AG10803 (cell line): ENCODE measurements around the gene NHSL2.

Experiments
- DNase-seq: peaks from one replicate; pipeline ENCODE4 v3.0.0; 2010; ENCODE audit warnings: low read depth
- H3K4me3 ChIP-seq: 2 replicates; pipeline ENCODE4 v1.5.1; 2011; ENCODE audit warnings: mild to moderate bottlenecking, low read length, control low read depth
- CTCF ChIP-seq: conservative IDR thresholded peaks from 2 replicates; pipeline ENCODE4 v1.5.1; 2011; ENCODE audit warnings: mild to moderate bottlenecking, low read length, control low read depth, inconsistent platforms

The NHSL2 gene

GRCh38 chrX:72016881-72017783 lies 106.5 kb downstream of the NHSL2 start:
- no peak for DNase-seq
- H3K4me3 ChIP-seq = no peak overlapping the region
- no peak for TF ChIP-seq CTCF

DNA sequence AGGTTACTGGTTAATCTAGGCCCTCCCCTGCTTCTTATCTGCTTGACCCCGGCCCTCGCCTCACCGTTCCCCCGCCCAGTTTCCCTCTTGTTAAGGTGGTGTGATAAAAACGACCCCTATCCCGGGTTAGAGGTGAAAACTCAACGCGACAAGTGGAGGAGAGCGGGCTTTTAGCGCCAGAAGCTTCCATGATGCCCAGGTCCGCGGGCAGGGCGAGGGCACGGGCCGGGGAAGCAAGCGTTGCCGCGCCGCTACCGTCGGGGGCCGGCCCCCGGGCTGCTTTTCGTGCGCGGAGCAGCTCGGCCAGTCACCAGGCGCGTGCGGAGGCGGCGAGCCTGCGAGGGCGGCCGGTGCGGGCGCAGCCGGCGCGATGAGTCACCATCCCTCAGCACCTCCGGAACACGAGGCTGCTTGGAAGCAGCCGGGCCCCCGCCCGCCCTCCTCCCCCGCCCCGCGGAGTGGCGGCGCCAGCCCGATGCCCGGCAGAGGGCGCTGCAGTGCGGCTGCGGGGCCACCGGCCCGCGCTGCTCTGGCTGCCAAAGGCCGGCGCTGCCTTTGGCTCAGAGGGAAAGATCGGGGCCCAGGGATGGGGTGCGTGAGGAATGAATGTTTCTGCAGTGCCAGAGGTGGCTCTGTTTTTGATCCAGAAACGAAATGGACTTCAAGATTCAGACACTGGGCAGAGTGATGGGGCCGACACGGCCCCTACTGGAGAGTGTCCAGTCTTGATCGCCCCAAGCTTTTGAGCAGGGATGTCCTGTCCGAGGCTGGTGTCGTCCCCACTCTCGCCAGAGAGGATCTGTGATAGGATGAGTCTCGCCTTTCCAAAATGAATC lies 107.8 kb downstream of the NHSL2 start:
- peak overlapping the region; percentile 15 for H3K4me3 ChIP-seq
- TF ChIP-seq CTCF = peak; percentile 31
- DNase-seq = peak; percentile 88

DNA sequence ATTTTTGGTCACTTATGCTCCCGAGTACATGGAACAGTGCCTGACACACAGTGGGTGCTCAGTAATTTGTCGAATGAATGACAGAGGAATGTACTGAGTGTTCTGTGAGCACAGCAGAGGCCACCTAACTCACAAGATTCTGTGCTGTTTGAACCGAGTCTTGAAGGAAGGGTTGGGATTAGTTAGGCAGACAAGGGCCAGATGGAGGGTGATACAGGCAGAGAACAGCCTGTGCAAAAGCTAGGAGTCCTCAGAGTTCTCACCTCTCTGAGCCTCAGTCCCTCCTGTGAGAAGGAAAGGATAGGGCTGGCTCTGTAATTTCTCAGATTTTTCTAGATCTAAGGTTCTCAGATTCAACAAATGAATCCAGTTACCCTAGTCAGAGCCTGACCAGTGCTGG lies 108.8 kb downstream of the NHSL2 start:
- no peak for DNase-seq

DNA sequence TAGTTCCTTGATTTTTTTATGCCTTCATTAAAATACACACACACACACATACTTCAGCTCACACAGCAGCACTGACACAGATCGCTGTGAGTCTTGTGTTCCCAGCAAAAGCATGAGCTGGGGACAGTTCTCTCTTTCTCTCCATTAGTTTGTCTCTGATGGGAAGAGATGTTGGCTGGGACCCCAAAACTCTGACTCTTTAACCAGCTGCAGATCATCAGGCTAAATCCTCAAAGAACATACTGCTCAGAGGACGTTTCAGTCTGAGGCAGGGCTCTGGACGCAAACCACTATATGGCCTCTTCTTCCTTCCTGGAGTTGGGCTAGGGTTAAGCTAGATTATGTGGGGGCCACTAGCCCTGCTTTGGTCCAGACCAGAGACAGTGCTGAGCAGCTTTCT lies 109.6 kb downstream of the NHSL2 start:
- TF ChIP-seq CTCF = no peak
- H3K4me3 ChIP-seq = no peak overlapping the region
- no peak for DNase-seq

More for the DNA sequence above, 108.8 kb downstream of the NHSL2 start:
- no peak for TF ChIP-seq CTCF
- no peak overlapping the region for H3K4me3 ChIP-seq

- DNase-seq = no peak
- no peak for TF ChIP-seq CTCF
- H3K4me3 ChIP-seq = no peak overlapping the region
Observed at GRCh38 chrX:72020788-72021187, 110.1 kb downstream of the NHSL2 start.

GRCh38 chrX:72021975-72022374 lies 111.3 kb downstream of the NHSL2 start:
- no peak overlapping the region for H3K4me3 ChIP-seq
- peak; percentile 44 for TF ChIP-seq CTCF
- no peak for DNase-seq
